Activated T-cell treated with anti-CD3 and anti-CD28 coated beads, Interleukin-2, amount 50 U/mL, for 24 hours (primary cell): Measurements from ENCODE around the gene ANKS1A.
A peak's percentile ranks its signal among the peaks of the same experiment; 100 is the strongest.
"Not testable (repeated sequence)": the region's sequence is repeated elsewhere in the genome, so short reads cannot be mapped to it uniquely, and the experiment has no call there.

Source experiments
- DNase-seq: peaks from one replicate; pipeline ENCODE4 v3.0.0-alpha.2; 2020
- H3K27ac Mint-ChIP-seq: 2 replicates; pipeline ENCODE4 v1.8.0; 2020; ENCODE audit warnings: mild to moderate bottlenecking, mixed read lengths
- H3K27me3 Mint-ChIP-seq: 2 replicates; pipeline ENCODE4 v1.8.0; 2020; ENCODE audit warnings: mixed read lengths
- H3K36me3 Mint-ChIP-seq: 2 replicates; pipeline ENCODE4 v1.8.0; 2020; ENCODE audit warnings: low read depth, mixed read lengths
- H3K4me1 Mint-ChIP-seq: 2 replicates; pipeline ENCODE4 v1.8.0; 2020; ENCODE audit warnings: low read depth, mixed read lengths
- H3K4me3 Mint-ChIP-seq: 2 replicates; pipeline ENCODE4 v1.8.0; 2020; ENCODE audit warnings: mild to moderate bottlenecking, moderate library complexity, mixed read lengths
- H3K9me3 Mint-ChIP-seq: 2 replicates; pipeline ENCODE4 v1.8.0; 2020; ENCODE audit warnings: mixed read lengths

Gene ANKS1A, protein sequence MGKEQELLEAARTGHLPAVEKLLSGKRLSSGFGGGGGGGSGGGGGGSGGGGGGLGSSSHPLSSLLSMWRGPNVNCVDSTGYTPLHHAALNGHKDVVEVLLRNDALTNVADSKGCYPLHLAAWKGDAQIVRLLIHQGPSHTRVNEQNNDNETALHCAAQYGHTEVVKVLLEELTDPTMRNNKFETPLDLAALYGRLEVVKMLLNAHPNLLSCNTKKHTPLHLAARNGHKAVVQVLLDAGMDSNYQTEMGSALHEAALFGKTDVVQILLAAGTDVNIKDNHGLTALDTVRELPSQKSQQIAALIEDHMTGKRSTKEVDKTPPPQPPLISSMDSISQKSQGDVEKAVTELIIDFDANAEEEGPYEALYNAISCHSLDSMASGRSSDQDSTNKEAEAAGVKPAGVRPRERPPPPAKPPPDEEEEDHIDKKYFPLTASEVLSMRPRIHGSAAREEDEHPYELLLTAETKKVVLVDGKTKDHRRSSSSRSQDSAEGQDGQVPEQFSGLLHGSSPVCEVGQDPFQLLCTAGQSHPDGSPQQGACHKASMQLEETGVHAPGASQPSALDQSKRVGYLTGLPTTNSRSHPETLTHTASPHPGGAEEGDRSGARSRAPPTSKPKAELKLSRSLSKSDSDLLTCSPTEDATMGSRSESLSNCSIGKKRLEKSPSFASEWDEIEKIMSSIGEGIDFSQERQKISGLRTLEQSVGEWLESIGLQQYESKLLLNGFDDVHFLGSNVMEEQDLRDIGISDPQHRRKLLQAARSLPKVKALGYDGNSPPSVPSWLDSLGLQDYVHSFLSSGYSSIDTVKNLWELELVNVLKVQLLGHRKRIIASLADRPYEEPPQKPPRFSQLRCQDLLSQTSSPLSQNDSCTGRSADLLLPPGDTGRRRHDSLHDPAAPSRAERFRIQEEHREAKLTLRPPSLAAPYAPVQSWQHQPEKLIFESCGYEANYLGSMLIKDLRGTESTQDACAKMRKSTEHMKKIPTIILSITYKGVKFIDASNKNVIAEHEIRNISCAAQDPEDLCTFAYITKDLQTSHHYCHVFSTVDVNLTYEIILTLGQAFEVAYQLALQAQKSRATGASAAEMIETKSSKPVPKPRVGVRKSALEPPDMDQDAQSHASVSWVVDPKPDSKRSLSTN

DNA sequence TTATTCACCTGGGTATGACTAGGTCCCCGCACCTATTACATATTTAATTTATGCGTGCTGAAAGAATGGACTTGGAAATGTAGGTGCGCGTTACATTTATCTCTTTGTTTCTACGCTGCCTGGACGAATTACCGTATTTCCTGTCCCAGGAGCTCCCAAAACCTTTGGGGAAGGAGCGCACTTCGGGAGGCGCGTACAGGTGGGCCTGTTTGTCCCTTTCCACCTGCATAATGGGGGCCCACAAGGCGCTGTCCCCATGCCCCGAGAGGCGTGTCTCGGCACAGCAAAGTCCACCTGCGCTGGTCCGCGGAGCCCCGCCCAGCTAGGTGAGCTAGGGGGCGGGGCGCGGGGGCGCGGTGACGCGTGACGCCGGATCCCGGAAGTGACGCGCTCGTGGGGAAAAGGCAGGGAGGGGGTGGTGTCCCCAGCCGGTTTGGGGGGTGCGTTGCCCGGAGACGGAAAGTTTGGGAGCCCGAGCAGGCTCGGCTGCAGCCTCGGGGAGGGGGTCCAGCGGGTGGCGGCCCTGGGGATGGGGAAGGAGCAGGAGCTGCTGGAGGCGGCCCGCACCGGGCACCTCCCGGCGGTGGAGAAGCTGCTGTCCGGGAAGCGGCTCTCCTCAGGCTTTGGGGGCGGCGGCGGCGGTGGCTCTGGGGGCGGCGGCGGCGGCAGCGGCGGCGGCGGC, at the start of gene ANKS1A:
Gene ANKS1A, plus strand, starts transcription at position 382 of the 682 bp plus-strand sequence. Its CDS starts 148 bp downstream, at position 530.
- H3K4me1 Mint-ChIP-seq = peaks cover 51% of the 10 kb centered on the region
- H3K27me3 Mint-ChIP-seq = no peaks in the 10 kb centered on the region
- peak; percentile 95 for DNase-seq
- peak within 1 kb of the TSS; percentile 100 for H3K4me3 Mint-ChIP-seq
- H3K9me3 Mint-ChIP-seq = peaks cover 2% of the 10 kb centered on the region
- peak within 1 kb of the TSS; percentile 98 for H3K27ac Mint-ChIP-seq
- H3K36me3 Mint-ChIP-seq = peaks cover 38% of the 10 kb centered on the region

DNA sequence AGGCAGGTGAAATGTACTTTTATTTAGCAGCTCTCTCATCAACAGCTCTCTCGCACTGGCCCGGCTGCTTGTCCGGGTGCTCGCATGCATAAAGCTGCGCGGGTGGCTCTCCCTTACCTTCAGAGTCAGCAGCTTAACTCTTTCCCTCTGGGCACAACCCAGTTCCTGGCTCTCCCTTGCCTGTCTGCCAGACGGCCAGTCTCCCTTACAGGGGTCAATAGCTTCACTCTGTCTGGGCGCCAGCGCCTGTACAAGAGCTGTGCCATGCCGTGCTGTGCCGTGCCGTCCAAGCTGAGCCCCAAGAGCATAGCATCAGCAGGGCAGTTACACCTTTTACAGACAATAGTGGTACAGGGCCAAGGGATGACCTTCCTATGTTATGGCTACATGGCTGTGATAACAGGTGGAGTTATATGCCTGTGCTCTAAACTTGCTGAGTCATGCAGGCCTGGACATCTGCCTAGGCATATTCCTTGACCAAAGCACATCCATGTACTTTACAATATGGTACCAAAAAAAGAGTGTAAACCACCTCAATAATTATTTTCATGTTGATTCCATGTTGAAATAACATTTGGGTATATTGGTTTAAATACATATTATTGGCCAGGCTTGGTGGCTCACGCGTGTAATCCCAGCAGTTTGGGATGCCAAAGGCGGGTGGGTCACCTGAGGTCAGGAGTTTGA, 49.2 kb upstream of the ANKS1A start:
- Mint-ChIP-seq H3K36me3 (peaks cover 57% of the 10 kb centered on the region), H3K4me1 (peaks cover 2% of the 10 kb centered on the region)

DNA sequence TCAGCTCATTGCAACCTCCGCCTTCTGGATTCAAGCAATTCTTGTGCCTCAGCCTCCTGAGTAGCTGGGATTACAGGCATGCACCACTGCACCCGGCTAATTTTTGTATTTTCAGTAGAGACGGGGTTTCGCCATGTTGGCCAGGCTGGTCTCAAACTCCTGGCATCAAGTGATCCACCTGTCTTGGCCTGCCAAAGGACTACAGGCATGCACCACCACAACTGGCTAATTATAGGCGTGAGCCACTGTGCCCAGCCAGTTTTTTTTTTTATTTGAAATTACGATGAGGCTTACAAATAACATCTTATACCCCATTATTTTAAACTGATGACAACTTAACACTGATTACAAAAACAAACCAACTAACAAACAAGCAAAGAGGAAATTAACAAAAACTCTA, 40.0 kb upstream of the ANKS1A start:
- H3K4me1 Mint-ChIP-seq, H3K4me3 Mint-ChIP-seq, DNase-seq, H3K9me3 Mint-ChIP-seq, H3K27ac Mint-ChIP-seq, H3K27me3 Mint-ChIP-seq: not testable (repeated sequence)
- peaks cover 60% of the 10 kb centered on the region for H3K36me3 Mint-ChIP-seq

More for the DNA sequence above, 49.2 kb upstream of the ANKS1A start:
- H3K27ac Mint-ChIP-seq = peak overlapping the region; percentile 38
- no peaks in the 10 kb centered on the region for H3K9me3 Mint-ChIP-seq
- no peaks in the 10 kb centered on the region for H3K27me3 Mint-ChIP-seq
- DNase-seq = no peak
- no peak overlapping the region for H3K4me3 Mint-ChIP-seq

DNA sequence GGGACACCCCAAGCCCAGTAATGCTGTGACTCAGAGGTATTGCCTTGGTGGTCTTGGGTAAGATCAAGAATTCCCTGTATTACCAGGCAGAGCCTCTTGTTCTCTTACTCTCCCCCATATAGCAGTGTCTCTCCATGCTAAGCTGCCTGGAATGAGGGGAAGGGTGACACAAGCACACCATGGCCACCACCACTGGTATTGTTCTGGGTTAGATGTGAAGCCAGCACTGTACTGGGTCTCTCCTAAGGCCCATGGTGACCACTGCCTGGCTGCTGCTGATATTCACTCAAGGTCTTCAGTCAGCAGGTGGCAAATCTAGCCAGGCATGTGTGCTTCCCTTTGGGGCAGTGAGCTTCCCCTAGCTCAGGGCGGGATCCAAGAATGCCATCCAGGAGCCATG, 37.7 kb upstream of the ANKS1A start:
- Mint-ChIP-seq H3K9me3 (no peaks in the 10 kb centered on the region), H3K27ac (no peak overlapping the region), H3K4me3 (no peak overlapping the region), H3K27me3 (no peaks in the 10 kb centered on the region), H3K4me1 (no peaks in the 10 kb centered on the region), H3K36me3 (peaks cover 69% of the 10 kb centered on the region)
- DNase-seq = no peak

DNA sequence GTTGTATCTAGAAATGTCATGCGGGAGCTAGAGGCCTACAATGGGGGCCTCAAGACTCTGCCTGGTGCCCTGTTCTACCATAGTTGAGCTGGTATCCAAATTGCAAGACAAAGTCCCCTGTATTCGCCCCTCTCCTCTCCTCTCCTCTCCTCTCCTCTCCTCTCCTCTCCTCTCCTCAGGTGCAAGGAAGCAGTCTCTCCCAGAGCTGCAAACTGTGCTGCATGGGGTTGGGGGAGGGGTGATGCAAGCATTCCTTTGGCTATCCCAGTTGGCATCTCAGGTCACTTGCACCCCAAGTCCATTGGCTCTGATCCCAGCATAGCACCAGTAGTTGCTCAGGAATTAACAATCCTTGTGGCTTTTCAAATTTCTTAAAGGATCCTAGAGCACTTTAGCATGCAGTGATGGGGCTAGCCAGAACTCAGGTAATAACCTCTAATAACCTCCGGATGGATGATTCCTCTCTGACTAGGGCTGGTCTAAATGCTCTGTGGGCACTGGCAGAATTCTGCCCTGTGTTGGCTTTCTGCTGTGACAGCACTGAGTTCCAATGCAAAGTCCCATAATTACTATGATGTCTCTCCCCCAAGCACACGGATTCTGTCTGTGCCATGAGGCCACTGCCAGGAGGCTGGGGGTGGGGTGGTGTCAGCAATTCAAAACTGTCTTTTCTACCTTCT, 36.5 kb upstream of the ANKS1A start:
- H3K27me3 Mint-ChIP-seq = no peaks in the 10 kb centered on the region
- no peaks in the 10 kb centered on the region for H3K4me1 Mint-ChIP-seq
- no peak for DNase-seq
- H3K4me3 Mint-ChIP-seq = no peak overlapping the region
- no peak overlapping the region for H3K27ac Mint-ChIP-seq
- H3K9me3 Mint-ChIP-seq = no peaks in the 10 kb centered on the region
- H3K36me3 Mint-ChIP-seq = peaks cover 69% of the 10 kb centered on the region

DNA sequence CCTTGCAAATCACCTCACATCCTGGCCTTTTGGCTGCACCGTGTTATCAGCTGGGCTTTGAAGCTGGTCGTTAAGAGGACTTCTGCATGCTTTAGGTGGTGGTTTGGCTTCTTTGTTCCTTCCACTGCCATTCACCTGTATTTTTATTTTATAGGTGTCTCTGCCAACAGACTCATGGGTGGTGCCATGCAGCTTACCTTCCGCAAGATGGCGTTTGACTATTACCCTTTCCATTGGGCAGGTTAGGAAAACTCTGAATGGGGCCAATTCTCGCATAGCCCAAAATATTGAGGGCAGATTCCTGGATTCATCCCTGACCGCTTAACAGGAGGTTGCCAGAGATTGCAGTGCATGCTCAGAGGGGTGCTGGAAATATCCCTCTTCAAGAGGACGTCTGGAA, 33.6 kb upstream of the ANKS1A start:
- Mint-ChIP-seq H3K36me3 (peaks cover 80% of the 10 kb centered on the region), H3K27me3 (no peaks in the 10 kb centered on the region), H3K9me3 (no peaks in the 10 kb centered on the region), H3K27ac (no peak overlapping the region), H3K4me3 (no peak overlapping the region), H3K4me1 (no peaks in the 10 kb centered on the region)
- DNase-seq = no peak

DNA sequence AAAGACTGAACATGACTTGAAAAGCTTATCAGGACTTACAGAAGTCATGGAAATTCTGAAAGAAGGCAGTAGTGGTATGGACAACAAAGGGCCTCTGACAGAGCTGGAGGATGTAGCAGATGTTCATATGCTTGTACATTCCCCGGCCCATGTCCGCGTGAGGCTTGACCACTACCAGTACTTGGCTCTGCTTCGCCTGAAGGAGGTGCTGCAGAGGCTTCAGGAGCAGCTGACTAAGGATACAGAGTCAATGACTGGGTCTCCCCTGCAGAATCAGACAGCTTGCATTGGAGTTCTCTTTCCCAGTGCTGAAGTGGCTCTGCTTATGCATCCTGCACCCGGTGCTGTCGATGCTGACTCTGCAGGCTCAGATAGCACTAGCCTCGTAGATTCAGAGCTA, 30.4 kb upstream of the ANKS1A start:
- no peaks in the 10 kb centered on the region for H3K27me3 Mint-ChIP-seq
- no peaks in the 10 kb centered on the region for H3K4me1 Mint-ChIP-seq
- DNase-seq = no peak
- no peak overlapping the region for H3K4me3 Mint-ChIP-seq
- H3K36me3 Mint-ChIP-seq = peaks cover 73% of the 10 kb centered on the region
- no peak overlapping the region for H3K27ac Mint-ChIP-seq
- H3K9me3 Mint-ChIP-seq = no peaks in the 10 kb centered on the region

DNA sequence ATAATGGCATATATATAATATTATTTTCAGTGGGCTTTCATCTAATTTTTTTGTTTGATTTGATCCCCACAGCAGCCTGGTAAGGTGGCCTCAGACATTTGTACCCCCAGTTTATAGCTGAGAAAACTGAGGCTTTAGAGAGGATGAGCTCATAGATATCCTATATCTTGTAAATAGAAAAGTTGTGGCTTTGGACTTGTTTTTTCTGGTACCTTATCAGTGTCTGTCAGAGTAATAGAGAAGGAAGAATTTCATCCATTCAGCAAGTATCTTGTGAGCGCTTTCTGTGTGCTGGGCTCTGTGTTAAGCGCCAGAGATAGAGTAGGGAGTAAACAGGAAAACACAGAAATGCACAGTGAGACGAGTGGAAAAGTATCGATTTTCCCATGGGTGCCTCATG, 29.1 kb upstream of the ANKS1A start:
- Mint-ChIP-seq H3K27ac (no peak overlapping the region), H3K4me3 (no peak overlapping the region), H3K9me3 (no peaks in the 10 kb centered on the region), H3K4me1 (no peaks in the 10 kb centered on the region), H3K36me3 (peaks cover 80% of the 10 kb centered on the region), H3K27me3 (no peaks in the 10 kb centered on the region)
- DNase-seq = no peak

DNA sequence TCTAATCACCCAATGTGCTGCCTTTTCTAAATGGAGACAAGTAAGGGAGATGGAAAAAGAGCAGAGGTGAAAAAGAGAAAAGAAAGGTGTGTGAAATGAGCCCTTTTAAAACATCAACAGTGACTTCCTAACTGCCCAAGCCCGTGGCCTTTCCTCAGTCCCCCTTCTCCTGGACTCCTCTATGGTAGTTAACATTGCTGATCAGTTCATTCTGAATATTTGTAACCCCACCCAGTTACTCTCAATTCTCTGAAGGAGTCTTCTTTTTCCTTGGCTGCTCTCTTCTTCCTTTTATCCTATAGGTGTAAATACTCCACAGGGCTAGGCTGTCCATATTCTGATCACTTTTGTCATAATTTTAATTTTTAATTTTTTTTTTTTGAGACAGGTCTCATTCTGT, 28.3 kb upstream of the ANKS1A start:
- H3K9me3 Mint-ChIP-seq = no peaks in the 10 kb centered on the region
- H3K36me3 Mint-ChIP-seq = peaks cover 80% of the 10 kb centered on the region
- no peak overlapping the region for H3K4me3 Mint-ChIP-seq
- no peaks in the 10 kb centered on the region for H3K27me3 Mint-ChIP-seq
- DNase-seq = no peak
- no peak overlapping the region for H3K27ac Mint-ChIP-seq
- no peaks in the 10 kb centered on the region for H3K4me1 Mint-ChIP-seq

DNA sequence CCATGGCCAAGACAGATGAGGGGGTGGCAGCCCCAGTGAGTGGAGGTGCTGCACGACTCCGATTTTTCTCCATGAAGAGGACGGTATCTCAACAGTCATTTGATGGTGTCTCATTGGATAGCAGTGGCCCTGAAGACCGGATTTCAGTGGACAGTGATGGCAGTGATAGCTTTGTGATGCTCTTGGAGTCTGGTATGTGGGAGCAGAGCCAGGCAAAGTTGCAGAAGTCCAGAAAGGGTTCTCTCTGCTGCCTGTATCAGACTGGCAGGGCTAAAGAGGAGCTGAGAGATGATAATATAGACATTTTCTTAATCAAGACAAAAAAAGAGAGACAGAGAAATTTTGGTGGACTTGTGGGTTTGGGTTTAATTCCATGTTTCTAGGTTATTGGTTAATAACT, 25.0 kb upstream of the ANKS1A start:
- DNase-seq = no peak
- H3K4me3 Mint-ChIP-seq = no peak overlapping the region
- H3K27me3 Mint-ChIP-seq = no peaks in the 10 kb centered on the region
- H3K36me3 Mint-ChIP-seq = peaks cover 72% of the 10 kb centered on the region
- H3K27ac Mint-ChIP-seq = no peak overlapping the region
- H3K4me1 Mint-ChIP-seq = no peaks in the 10 kb centered on the region
- H3K9me3 Mint-ChIP-seq = no peaks in the 10 kb centered on the region

DNA sequence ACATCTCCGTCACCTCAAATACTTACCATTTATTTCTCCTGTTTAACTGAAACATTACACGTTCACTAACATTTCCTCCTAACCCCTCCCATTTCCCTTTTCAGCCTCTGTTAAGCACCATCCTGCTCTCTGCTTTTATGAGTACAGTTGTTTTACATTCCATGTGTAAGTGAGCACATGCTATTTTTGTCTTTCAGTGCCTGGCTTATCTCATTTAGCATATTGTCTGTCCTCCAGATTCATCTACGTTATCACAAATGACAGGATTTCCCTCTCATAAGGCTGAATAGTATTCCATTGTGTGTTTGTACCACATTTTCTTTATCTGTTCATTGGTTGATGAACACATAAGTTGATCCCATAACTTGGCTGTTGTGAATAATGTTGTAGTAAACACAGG, 23.9 kb upstream of the ANKS1A start:
- H3K36me3 Mint-ChIP-seq = peaks cover 69% of the 10 kb centered on the region
- no peak overlapping the region for H3K27ac Mint-ChIP-seq
- H3K27me3 Mint-ChIP-seq = no peaks in the 10 kb centered on the region
- H3K4me1 Mint-ChIP-seq = no peaks in the 10 kb centered on the region
- H3K4me3 Mint-ChIP-seq = no peak overlapping the region
- H3K9me3 Mint-ChIP-seq = no peaks in the 10 kb centered on the region
- DNase-seq = no peak

DNA sequence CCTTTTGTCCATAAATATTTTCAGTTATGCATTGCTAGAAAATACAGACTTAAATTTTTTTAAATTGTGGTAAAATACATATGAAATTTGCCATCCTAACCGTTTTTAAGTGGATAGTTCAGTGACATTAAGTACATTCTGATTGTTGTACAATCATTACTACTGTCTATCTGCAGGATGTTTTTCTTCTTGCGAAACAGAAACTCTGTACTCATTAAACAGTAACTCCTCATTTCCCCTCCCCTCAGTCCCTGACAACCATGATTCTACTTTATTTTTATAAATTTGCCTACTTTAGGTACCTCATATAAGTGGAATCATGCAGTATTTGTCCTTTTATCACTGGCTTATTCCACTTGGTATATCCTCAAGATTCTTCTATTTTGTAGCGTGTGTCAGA, 22.5 kb upstream of the ANKS1A start:
- Mint-ChIP-seq H3K4me1 (no peaks in the 10 kb centered on the region), H3K27me3 (no peaks in the 10 kb centered on the region), H3K9me3 (no peaks in the 10 kb centered on the region), H3K4me3 (no peak overlapping the region), H3K27ac (no peak overlapping the region), H3K36me3 (peaks cover 77% of the 10 kb centered on the region)
- no peak for DNase-seq

DNA sequence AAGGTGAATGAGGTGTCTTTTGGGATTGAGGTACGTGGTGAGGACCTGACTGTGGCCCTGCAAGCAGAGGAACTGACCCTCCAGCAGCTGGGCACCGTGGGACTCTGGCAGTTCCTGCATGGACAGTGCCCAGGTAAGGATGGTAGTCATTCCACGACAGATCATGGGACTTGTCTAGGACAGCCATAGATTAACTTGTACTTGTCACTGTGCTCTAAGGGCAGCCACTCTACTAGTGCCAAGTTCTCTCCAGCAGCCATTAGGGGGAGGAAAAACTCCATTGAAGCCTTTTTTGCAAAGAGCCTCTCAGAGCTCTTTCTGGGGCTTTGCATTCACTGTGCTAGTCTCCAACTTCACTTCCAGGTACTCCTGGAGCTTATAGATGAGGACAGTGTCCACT, 21.6 kb upstream of the ANKS1A start:
- Mint-ChIP-seq H3K27ac (peak overlapping the region; percentile 27), H3K4me3 (no peak overlapping the region), H3K9me3 (no peaks in the 10 kb centered on the region), H3K27me3 (no peaks in the 10 kb centered on the region), H3K4me1 (no peaks in the 10 kb centered on the region), H3K36me3 (peaks cover 85% of the 10 kb centered on the region)
- no peak for DNase-seq
